NCI-H1436 (cell line): Measurements from ENCODE around the gene GBX2.

Experiments
- DNase-seq: peaks from one replicate; lab custom pipeline; 2025; lab: John Stamatoyannopoulos, UW

Gene GBX2

GRCh38 chr2:236117861-236118269 lies 50.3 kb downstream of the GBX2 start:
- DNase-seq = no peak

DNA sequence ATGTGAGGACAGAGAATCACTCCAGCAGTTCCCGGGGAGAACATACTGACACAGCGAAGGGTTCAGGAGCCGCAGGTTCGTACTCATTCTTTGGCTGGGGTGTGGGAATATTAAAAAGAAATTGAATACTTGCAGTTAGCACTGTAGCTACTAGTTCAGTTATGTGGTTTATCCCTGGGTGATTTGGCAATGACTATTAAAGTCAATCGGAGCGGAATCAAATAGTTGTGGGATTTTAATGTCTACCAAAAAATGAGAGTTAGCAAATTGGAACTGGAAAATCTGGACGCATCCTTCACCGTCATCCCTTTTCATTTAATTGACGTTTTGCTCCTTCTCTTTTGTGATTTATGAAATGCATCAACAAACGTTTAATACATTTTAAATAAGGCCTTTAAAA lies 50.8 kb downstream of the GBX2 start:
- DNase-seq = no peak
